ENCODE measurements around the gene SIMC1.
"Not testable (repeated sequence)": the region's sequence is repeated elsewhere in the genome, so short reads cannot be mapped to it uniquely, and the experiment has no call there.

DNA sequence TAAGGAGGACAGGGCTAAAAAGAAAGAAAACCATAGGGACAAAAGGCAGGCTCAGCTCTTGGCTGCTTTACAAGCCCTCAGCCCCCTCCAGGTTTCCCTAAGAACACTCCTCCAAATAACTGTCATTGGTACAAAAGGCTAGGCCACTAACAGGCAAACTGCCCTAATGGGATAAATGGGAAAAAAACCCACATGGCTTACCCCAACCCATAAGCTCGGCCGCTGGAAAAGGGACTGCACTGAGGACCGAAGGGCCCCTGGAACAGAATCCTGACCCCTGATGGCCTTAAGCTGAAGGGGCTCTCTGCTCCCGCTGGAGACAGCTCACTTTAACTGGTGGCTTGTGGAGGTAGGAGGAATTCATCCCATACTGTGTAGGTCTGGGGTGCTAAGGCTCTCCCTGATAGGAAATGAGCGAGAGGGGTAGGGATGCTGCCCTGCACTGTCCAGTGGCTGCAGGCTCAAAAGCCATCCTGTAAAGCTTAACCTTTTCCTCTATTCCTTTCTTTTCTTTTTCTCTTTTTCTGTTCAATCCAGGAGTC lies 21.0 kb upstream of the SIMC1 start:
- TF ChIP-seq, protein P1, sequence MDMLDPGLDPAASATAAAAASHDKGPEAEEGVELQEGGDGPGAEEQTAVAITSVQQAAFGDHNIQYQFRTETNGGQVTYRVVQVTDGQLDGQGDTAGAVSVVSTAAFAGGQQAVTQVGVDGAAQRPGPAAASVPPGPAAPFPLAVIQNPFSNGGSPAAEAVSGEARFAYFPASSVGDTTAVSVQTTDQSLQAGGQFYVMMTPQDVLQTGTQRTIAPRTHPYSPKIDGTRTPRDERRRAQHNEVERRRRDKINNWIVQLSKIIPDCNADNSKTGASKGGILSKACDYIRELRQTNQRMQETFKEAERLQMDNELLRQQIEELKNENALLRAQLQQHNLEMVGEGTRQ (IDR thresholded peaks at IDR 0.05; ENCODE audit: low read depth, low read length) = not testable (repeated sequence)
- not testable (repeated sequence) for TF ChIP-seq MAZ (IDR thresholded peaks at IDR 0.05; ENCODE audit: borderline replicate concordance, low read depth, low read length); RFX5 (IDR thresholded peaks at IDR 0.05; ENCODE audit: low read depth, low read length); BHLHE40 (IDR thresholded peaks at IDR 0.05; ENCODE audit: low read depth, low read length); POLR2A (IDR thresholded peaks at IDR 0.05; ENCODE audit: low read depth, low read length); CEBPB (IDR thresholded peaks at IDR 0.05; ENCODE audit: low read depth, low read length); MXI1 (IDR thresholded peaks at IDR 0.05; ENCODE audit: borderline replicate concordance, low read depth, low read length); RAD21 (IDR thresholded peaks at IDR 0.05; ENCODE audit: low read length); SMC3 (IDR thresholded peaks at IDR 0.05; ENCODE audit: low read depth, low read length)
- TF ChIP-seq, protein P2, sequence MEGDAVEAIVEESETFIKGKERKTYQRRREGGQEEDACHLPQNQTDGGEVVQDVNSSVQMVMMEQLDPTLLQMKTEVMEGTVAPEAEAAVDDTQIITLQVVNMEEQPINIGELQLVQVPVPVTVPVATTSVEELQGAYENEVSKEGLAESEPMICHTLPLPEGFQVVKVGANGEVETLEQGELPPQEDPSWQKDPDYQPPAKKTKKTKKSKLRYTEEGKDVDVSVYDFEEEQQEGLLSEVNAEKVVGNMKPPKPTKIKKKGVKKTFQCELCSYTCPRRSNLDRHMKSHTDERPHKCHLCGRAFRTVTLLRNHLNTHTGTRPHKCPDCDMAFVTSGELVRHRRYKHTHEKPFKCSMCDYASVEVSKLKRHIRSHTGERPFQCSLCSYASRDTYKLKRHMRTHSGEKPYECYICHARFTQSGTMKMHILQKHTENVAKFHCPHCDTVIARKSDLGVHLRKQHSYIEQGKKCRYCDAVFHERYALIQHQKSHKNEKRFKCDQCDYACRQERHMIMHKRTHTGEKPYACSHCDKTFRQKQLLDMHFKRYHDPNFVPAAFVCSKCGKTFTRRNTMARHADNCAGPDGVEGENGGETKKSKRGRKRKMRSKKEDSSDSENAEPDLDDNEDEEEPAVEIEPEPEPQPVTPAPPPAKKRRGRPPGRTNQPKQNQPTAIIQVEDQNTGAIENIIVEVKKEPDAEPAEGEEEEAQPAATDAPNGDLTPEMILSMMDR (conservative IDR thresholded peaks at IDR 0.05; ENCODE audit: low read depth, low read length) = not testable (repeated sequence)
- TF ChIP-seq, protein P3, sequence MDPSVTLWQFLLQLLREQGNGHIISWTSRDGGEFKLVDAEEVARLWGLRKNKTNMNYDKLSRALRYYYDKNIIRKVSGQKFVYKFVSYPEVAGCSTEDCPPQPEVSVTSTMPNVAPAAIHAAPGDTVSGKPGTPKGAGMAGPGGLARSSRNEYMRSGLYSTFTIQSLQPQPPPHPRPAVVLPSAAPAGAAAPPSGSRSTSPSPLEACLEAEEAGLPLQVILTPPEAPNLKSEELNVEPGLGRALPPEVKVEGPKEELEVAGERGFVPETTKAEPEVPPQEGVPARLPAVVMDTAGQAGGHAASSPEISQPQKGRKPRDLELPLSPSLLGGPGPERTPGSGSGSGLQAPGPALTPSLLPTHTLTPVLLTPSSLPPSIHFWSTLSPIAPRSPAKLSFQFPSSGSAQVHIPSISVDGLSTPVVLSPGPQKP (IDR thresholded peaks at IDR 0.05; ENCODE audit: borderline replicate concordance, low read depth, low read length) = not testable (repeated sequence)

All from IMR-90 (cell line).